ENCODE results near the gene MAMLD1.

Gene MAMLD1

GRCh38 chrX:150551963-150552362 is 188.8 kb downstream of the MAMLD1 start:
- Mint-ChIP-seq H3K27ac (no peak overlapping the region), H3K4me3 (no peak overlapping the region), H3K9me3 (no peaks in the 10 kb centered on the region), H3K36me3 (no peaks in the 10 kb centered on the region), H3K4me1 (peaks cover 14% of the 10 kb centered on the region)
- DNase-seq (ENCODE audit: low spot score in 2 of 2), result no peak
- no peak for ATAC-seq

GRCh38 chrX:150558424-150558823 is 195.3 kb downstream of the MAMLD1 start:
- ATAC-seq, result no peak
- H3K4me3 Mint-ChIP-seq, result no peak overlapping the region
- DNase-seq (ENCODE audit: low spot score in 2 of 2), result no peak
- H3K27ac Mint-ChIP-seq, result no peak overlapping the region
- H3K9me3 Mint-ChIP-seq, result no peaks in the 10 kb centered on the region
- no peaks in the 10 kb centered on the region for H3K4me1 Mint-ChIP-seq
- H3K36me3 Mint-ChIP-seq, result no peaks in the 10 kb centered on the region

Data from stimulated activated effector memory CD8-positive, alpha-beta T cell treated with anti-CD3 and anti-CD28 coated beads, Interleukin-12 subunit alpha, Interleukin-12 subunit beta, amount 100 ng/mL, for 72 hours (primary cell).